Mesendoderm (in vitro differentiated cells): ENCODE measurements around the gene PAOX.

ENCODE experiments used
- DNase-seq: peaks from one replicate; pipeline ENCODE4 v3.0.0; 2013
- H2AK5ac ChIP-seq: 2 replicates; pipeline ENCODE4 v1.6.1; 2013; ENCODE audit warnings: low read length, inconsistent platforms
- H2BK120ac ChIP-seq: 2 replicates; pipeline ENCODE4 v1.6.1; 2013; ENCODE audit warnings: low read depth, mild to moderate bottlenecking, low read length, moderate library complexity, mixed read lengths
- H2BK15ac ChIP-seq: replicated peaks from 2 replicates; pipeline ENCODE4 v1.6.1; 2013; ENCODE audit warnings: low read depth, mild to moderate bottlenecking, moderate library complexity
- H2BK5ac ChIP-seq: 2 replicates; pipeline ENCODE4 v1.6.1; 2013; ENCODE audit warnings: low read length, inconsistent platforms
- H3K18ac ChIP-seq: 2 replicates; pipeline ENCODE4 v1.6.1; 2013; ENCODE audit warnings: mild to moderate bottlenecking, low read length, mixed read lengths
- H3K23ac ChIP-seq: one replicate; pipeline ENCODE4 v1.6.1; 2013; ENCODE audit warnings: low read length
- H3K27ac ChIP-seq: 2 replicates; pipeline ENCODE4 v1.5.1; 2013; ENCODE audit warnings: low read depth, mild to moderate bottlenecking, inconsistent platforms, low read length, moderate library complexity
- H3K27me3 ChIP-seq: 2 replicates; pipeline ENCODE4 v1.6.1; 2013; ENCODE audit warnings: low read length, control low read depth, mild to moderate bottlenecking, inconsistent platforms; ENCODE audit not compliant: insufficient read depth, poor library complexity
- H3K36me3 ChIP-seq: 2 replicates; pipeline ENCODE4 v1.6.1; 2013; ENCODE audit warnings: low read length, inconsistent platforms; ENCODE audit not compliant: control insufficient read depth, insufficient read depth
- H3K4ac ChIP-seq: one replicate; pipeline ENCODE4 v1.6.1; 2013; ENCODE audit warnings: low read depth, mild to moderate bottlenecking, low read length, moderate library complexity
- H3K4me1 ChIP-seq: 2 replicates; pipeline ENCODE4 v1.6.1; 2013; ENCODE audit warnings: low read depth, low read length, inconsistent platforms; ENCODE audit not compliant: control insufficient read depth
- H3K4me2 ChIP-seq: 2 replicates; pipeline ENCODE4 v1.6.1; 2013; ENCODE audit warnings: low read length
- H3K4me3 ChIP-seq: 2 replicates; pipeline ENCODE4 v1.5.1; 2013; ENCODE audit warnings: mild to moderate bottlenecking, low read length
- H3K56ac ChIP-seq: one replicate; pipeline ENCODE4 v1.6.1; 2013; ENCODE audit warnings: low read length
- H3K79me1 ChIP-seq: 2 replicates; pipeline ENCODE4 v1.6.1; 2013; ENCODE audit warnings: low read length, inconsistent platforms
- H3K79me2 ChIP-seq: 2 replicates; pipeline ENCODE4 v1.6.1; 2013; ENCODE audit warnings: mild to moderate bottlenecking, low read length; ENCODE audit not compliant: control insufficient read depth, insufficient read depth
- H3K9ac ChIP-seq: 2 replicates; pipeline ENCODE4 v1.6.1; 2013; ENCODE audit warnings: low read length, inconsistent platforms
- H4K5ac ChIP-seq: one replicate; pipeline ENCODE4 v1.6.1; 2013; ENCODE audit warnings: low read length
- H4K8ac ChIP-seq: one replicate; pipeline ENCODE4 v1.6.1; 2013; ENCODE audit warnings: low read depth, mild to moderate bottlenecking, control low read depth, low read length, moderate library complexity
- WGBS: extraction: QIAGEN DNeasy Blood & Tissue Kit; methylation state at CpG from one replicate; pipeline ENCODE4 v1.1.7; 2013; ENCODE audit warnings: low lambda C conversion rate, missing lambda C conversion rate; ENCODE audit not compliant: insufficient coverage; ENCODE audit errors: extremely low coverage; 5-methylcytosine and 5-hydroxymethylcytosine counted together

Gene PAOX

DNA sequence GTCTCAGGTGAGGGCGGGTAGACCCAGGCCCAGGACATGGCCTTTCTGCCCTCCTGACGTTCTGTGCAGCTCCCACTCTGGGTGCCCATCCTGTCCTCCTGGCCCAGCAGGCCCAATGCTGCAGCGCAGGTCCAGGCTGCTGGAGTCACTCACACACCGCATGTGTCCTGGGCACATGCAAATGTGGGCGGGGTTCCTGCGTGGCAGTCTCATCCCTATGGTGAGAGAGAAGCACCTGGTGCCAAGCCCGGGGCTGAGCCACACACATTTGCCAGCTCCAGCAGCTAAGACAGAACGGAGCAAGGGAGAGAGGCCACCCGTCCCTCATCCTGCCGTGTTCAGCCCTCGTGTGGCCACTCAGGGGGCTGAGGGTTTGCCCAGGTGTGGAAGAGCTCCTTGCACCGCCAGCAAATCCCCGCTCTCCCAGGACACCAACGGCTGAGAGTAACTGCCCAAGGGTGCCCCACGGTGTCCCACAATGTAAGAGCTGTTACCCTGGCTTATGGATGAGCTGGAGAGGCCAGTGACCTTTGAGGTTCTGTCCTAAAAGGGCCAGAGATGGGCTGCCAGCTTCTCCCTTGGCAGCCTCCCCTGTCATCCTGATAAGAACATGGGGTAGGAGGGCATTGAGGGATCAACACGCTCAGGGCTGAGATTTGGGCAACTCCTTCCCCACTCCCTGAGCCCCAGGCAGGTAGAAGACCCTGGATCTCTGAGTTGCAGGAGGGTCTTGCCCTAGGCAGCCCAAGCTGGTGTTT is 25.7 kb upstream of the PAOX start:
- H3K56ac ChIP-seq, result no peak overlapping the region
- peaks cover 3% of the 10 kb centered on the region for H3K4me1 ChIP-seq
- no peak overlapping the region for H3K4me3 ChIP-seq
- H2BK5ac ChIP-seq, result no peak overlapping the region
- H4K8ac ChIP-seq, result no peak overlapping the region
- no peak overlapping the region for H2BK120ac ChIP-seq
- DNase-seq, result no peak
- no CpG with 5 or more reads among the region's 16 CpGs for WGBS
- no peak overlapping the region for H3K4me2 ChIP-seq
- no peak overlapping the region for H2AK5ac ChIP-seq
- no peaks in the 10 kb centered on the region for H3K36me3 ChIP-seq
- no peak overlapping the region for H3K18ac ChIP-seq
- no peak overlapping the region for H2BK15ac ChIP-seq
- no peak overlapping the region for H4K5ac ChIP-seq
- H3K79me2 ChIP-seq, result peaks cover 6% of the 10 kb centered on the region
- peaks cover 6% of the 10 kb centered on the region for H3K79me1 ChIP-seq
- H3K9ac ChIP-seq, result no peak overlapping the region
- H3K23ac ChIP-seq, result no peak overlapping the region
- no peaks in the 10 kb centered on the region for H3K27me3 ChIP-seq
- H3K4ac ChIP-seq, result no peak overlapping the region
- no peak overlapping the region for H3K27ac ChIP-seq

DNA sequence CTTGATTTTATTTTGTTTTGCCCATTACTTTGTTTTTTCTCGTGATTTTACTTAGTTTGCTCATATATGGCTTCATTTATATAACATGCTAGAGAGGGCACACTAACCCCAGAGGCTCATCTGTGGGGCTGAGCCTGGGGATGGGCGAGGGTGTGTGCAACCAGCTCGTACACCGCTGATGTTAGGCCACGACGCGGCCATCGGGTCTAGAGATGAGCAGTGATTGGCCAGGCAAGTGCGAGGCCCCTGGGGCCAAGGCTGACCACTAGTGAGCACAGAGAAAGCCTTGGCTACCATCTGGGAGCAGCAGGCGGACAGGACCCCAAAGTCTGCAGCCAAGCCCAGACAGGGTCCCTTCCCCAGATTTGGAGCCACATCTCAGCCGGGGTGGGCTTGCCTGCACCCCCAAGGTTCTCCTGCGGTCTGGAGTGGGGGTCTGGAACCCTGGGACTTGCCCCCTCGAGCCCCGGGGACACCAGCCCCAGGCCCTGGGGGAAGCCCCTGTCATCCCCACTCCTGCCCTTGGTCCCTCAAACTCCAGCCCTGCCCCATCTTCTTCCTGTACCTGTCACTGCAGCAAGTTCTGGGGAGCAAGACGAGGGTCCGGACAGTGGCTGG is 25.0 kb upstream of the PAOX start:
- Histone ChIP-seq H3K9ac (no peak overlapping the region), H3K36me3 (no peaks in the 10 kb centered on the region), H2AK5ac (no peak overlapping the region), H3K27me3 (no peaks in the 10 kb centered on the region), H4K8ac (no peak overlapping the region), H3K79me1 (peaks cover 6% of the 10 kb centered on the region), H2BK15ac (no peak overlapping the region), H3K27ac (no peak overlapping the region), H3K4me3 (no peak overlapping the region), H3K79me2 (peaks cover 6% of the 10 kb centered on the region), H2BK120ac (no peak overlapping the region), H3K56ac (no peak overlapping the region), H3K4me2 (no peak overlapping the region), H4K5ac (no peak overlapping the region), H3K4me1 (peaks cover 3% of the 10 kb centered on the region), H3K18ac (no peak overlapping the region), H2BK5ac (no peak overlapping the region), H3K23ac (no peak overlapping the region), H3K4ac (no peak overlapping the region)
- no CpG with 5 or more reads among the region's 16 CpGs for WGBS
- DNase-seq, result no peak

GRCh38 chr10:133354672-133355240 is 24.3 kb upstream of the PAOX start:
- DNase-seq, result no peak
- Histone ChIP-seq H3K79me1 (peaks cover 6% of the 10 kb centered on the region), H4K5ac (no peak overlapping the region), H3K23ac (no peak overlapping the region), H3K27ac (no peak overlapping the region), H3K79me2 (peaks cover 6% of the 10 kb centered on the region), H3K18ac (no peak overlapping the region), H3K56ac (no peak overlapping the region), H4K8ac (no peak overlapping the region), H3K27me3 (no peaks in the 10 kb centered on the region), H3K4me3 (no peak overlapping the region), H3K9ac (no peak overlapping the region), H2BK15ac (no peak overlapping the region), H2BK5ac (no peak overlapping the region), H2BK120ac (no peak overlapping the region), H2AK5ac (no peak overlapping the region), H3K36me3 (no peaks in the 10 kb centered on the region), H3K4ac (no peak overlapping the region), H3K4me1 (peaks cover 3% of the 10 kb centered on the region), H3K4me2 (no peak overlapping the region)
- no CpG with 5 or more reads among the region's 14 CpGs for WGBS

DNA sequence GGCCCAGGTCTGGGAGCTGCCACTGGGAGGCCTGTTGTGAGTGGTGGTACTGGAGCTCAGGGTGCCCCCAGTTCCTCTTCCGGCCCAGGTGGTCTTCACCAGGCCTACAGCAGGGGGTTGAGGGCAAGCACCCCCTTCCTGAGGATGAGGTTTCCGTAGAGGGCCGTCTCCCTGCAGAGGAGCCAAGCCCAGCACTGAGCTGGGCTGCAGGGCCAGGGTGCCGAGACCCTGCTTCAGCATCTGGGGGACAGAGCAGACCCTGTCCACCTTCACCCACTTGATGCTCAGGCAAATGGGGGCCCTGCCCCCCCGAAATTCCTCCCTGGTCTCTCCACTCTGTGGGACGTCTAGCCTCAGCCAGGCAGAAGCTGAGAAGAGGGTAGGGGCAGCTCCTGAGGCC is 23.8 kb upstream of the PAOX start:
- no peak overlapping the region for H3K18ac ChIP-seq
- H3K23ac ChIP-seq, result no peak overlapping the region
- no peak overlapping the region for H2BK15ac ChIP-seq
- no peak overlapping the region for H2BK120ac ChIP-seq
- no CpG with 5 or more reads among the region's 6 CpGs for WGBS
- no peak overlapping the region for H3K4me3 ChIP-seq
- no peak for DNase-seq
- no peak overlapping the region for H2BK5ac ChIP-seq
- no peak overlapping the region for H3K9ac ChIP-seq
- H2AK5ac ChIP-seq, result no peak overlapping the region
- H3K27me3 ChIP-seq, result no peaks in the 10 kb centered on the region
- peaks cover 6% of the 10 kb centered on the region for H3K79me1 ChIP-seq
- no peaks in the 10 kb centered on the region for H3K36me3 ChIP-seq
- H3K27ac ChIP-seq, result no peak overlapping the region
- no peak overlapping the region for H4K5ac ChIP-seq
- H3K4me2 ChIP-seq, result no peak overlapping the region
- no peak overlapping the region for H3K4ac ChIP-seq
- H4K8ac ChIP-seq, result no peak overlapping the region
- no peak overlapping the region for H3K56ac ChIP-seq
- peaks cover 3% of the 10 kb centered on the region for H3K4me1 ChIP-seq
- H3K79me2 ChIP-seq, result peaks cover 6% of the 10 kb centered on the region

GRCh38 chr10:133355991-133356390 is 23.1 kb upstream of the PAOX start:
- H3K23ac ChIP-seq, result no peak overlapping the region
- no CpG with 5 or more reads among the region's 3 CpGs for WGBS
- H3K4me3 ChIP-seq, result no peak overlapping the region
- no peak overlapping the region for H2AK5ac ChIP-seq
- no peak overlapping the region for H3K9ac ChIP-seq
- no peak for DNase-seq
- H3K27ac ChIP-seq, result no peak overlapping the region
- H3K27me3 ChIP-seq, result no peaks in the 10 kb centered on the region
- H3K36me3 ChIP-seq, result no peaks in the 10 kb centered on the region
- peaks cover 6% of the 10 kb centered on the region for H3K79me1 ChIP-seq
- no peak overlapping the region for H3K18ac ChIP-seq
- peaks cover 3% of the 10 kb centered on the region for H3K4me1 ChIP-seq
- no peak overlapping the region for H2BK120ac ChIP-seq
- H3K79me2 ChIP-seq, result peaks cover 6% of the 10 kb centered on the region
- no peak overlapping the region for H3K4me2 ChIP-seq
- H2BK15ac ChIP-seq, result no peak overlapping the region
- no peak overlapping the region for H2BK5ac ChIP-seq
- H4K5ac ChIP-seq, result no peak overlapping the region
- H3K4ac ChIP-seq, result no peak overlapping the region
- H3K56ac ChIP-seq, result peak overlapping the region; percentile 7
- H4K8ac ChIP-seq, result no peak overlapping the region
